SIG-M5 treated with dmso at 0.1 percent for 504 hours (cell line): ENCODE results near the gene GAB2.

Experiments used
- DNase-seq: peaks from one replicate; lab custom pipeline; 2025; ENCODE audit not compliant: unreplicated experiment; lab: John Stamatoyannopoulos, UW

The GAB2 gene

GRCh38 chr11:78428266-78428636, 10.6 kb upstream of the GAB2 start:
- no peak for DNase-seq

GRCh38 chr11:78427615-78428265, 10.1 kb upstream of the GAB2 start:
- DNase-seq, result peak; percentile 24

DNA sequence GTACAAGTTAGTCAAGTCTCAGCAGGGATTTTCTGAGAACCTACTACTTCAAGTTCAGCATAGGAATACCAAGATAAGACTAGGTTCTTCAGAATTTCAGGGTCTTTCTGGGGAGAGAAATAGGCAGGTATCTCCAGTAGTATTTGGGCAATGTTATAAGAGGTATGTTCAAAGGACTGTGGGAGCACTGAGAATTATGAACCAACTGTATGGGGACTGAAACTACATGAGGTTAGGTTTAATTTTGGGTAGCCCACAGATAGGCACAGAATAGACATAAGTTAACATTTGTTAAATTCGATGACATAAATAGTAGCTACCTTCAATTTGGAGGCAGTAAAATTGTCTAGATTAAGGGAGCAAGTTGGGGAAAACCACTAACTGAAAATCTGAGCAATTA, 9.2 kb upstream of the GAB2 start:
- DNase-seq, result no peak

- DNase-seq, result no peak
Measured at GRCh38 chr11:78425399-78426070, 7.9 kb upstream of the GAB2 start.

- peak; percentile 83 for DNase-seq
Measured at GRCh38 chr11:78424334-78425270, 7.0 kb upstream of the GAB2 start.

DNA sequence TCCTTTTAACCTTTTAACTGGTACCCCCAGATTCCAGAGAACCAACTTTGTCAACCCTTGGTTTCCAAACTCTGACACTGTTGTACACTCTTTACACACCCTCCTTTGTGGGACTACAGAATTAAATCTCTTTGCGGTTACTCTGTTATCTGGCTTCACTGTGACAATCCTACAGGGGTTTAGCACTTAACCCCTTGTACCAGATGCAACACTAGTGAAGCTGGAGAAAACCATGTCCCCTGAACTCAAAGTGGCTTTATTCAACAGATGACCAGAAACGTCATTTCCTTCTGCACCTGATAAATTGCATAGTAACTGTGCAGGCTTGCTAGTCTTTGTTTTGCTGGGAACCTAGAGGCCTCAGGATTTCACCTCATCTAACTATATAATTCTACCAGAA, 5.6 kb upstream of the GAB2 start:
- no peak for DNase-seq

GRCh38 chr11:78420796-78421209, 3.2 kb upstream of the GAB2 start:
- no peak for DNase-seq

GRCh38 chr11:78420255-78420764, 2.7 kb upstream of the GAB2 start:
- peak; percentile 19 for DNase-seq

- peak; percentile 62 for DNase-seq
Measured at GRCh38 chr11:78419327-78419726, 1.7 kb upstream of the GAB2 start.

- DNase-seq, result no peak
Measured at GRCh38 chr11:78418584-78419211, 1.1 kb upstream of the GAB2 start.

DNA sequence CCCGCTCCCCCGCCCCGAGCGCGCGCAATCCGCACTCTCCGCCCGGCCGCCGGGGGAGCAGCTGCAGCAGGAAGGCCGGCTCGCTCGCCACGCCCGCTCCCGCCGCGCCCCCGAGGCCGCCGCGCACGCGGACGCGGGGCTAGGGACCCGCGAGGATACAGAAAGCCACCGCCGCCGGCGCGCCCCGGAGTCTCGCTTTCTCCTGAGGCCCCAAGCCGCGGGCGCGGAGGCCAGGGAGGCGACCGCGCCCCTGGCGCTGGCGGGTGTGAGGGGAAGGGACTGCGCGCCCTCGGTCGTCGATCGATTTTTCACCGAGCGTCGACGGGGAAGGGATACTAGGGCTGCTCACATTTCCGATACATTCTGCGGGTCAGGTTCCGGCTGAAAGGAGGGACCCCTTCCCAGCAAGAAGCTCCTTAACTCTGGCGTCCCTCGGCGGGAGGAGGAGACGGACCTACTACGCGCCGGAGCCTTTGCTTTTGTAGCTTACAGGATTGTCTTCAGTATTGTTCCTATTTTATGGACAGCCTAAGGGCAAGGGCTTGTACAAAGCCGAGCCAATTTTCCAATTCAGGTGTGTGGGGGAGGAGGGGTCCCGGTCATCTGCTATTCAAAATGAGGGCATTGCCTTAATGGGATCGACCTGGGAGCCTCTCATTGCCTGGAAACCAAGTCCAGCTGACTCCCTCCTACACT, 416 bp upstream of the GAB2 start:
- DNase-seq, result peak; percentile 67

GRCh38 chr11:78416285-78417174, 1.1 kb downstream of the GAB2 start:
- DNase-seq, result peak; percentile 83

DNA sequence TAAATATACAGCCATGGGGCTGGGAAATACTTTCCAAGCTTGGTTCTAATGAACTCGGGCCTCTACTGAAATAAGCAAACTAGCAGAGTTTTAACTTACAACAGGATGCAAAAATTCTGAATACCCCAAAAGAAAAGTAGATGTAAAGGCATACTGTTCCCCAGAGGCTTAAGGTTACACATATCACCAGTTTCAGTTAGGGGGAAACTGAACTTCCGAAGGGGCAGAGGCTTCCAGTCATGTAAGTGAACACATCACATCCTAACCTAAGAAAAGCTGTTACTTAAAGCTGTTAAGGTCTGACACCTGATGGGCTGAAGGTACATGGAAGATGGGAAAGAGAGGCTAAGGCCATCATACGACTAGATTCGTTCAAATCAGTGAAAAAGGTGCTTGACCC, 2.3 kb downstream of the GAB2 start:
- DNase-seq, result no peak

- DNase-seq, result peak; percentile 43
Measured at GRCh38 chr11:78414321-78415051, 3.1 kb downstream of the GAB2 start.

DNA sequence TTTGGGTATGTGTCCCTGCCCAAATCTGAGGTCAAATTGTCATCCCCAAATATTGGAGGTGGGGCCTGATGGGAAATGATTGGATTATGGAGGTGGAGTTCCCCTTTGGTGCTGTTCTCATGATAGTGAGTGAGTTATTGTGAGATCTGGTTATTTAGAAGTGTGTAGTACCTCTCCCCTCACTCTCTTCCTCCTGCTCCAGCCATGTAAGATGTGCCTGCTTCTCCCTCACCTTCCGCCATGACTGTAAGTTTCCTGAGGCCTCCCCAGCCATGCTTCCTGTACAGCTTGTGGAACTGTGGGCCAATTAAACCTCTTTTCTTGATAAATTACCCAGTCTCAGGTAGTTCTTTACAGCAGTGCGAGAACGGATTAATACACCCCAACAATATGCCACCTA, 9.0 kb downstream of the GAB2 start:
- no peak for DNase-seq

- DNase-seq, result no peak
Measured at GRCh38 chr11:78406568-78407196, 10.9 kb downstream of the GAB2 start.

DNA sequence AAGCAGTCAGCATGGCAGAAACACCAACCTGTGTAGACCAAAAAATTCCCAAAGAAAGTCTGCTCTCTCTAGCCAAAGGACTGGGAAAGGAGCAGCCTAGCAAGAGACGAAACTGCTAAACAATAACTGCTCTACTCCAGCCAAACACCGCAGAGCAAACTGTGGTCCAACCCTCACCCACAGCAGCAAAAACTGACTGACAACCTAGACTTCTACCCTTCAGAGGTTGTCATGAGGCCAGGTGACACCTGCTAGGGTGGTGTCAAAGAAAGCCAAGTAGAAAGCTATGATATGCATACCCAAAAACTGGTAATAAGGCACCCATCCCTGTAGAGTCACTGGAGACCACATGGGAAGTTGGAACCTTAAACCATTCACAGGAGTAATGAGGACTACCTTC, 11.8 kb downstream of the GAB2 start:
- no peak for DNase-seq

GRCh38 chr11:78403781-78404180, 13.8 kb downstream of the GAB2 start:
- DNase-seq, result no peak
